Liver (tissue), 2 donors: ENCODE measurements around the gene NAXD.

Experiments
- GABPA ChIP-seq, 2 donors: IDR thresholded peaks in 1 of 2; conservative IDR thresholded peaks in 1 of 2; 2 replicates each; pipeline ENCODE4 v1.6.1; 2016; ENCODE audit warnings: antibody characterized with exemption in 2 of 2, mild to moderate bottlenecking in 1 of 2, moderate library complexity in 1 of 2
- MAX ChIP-seq: IDR thresholded peaks from 2 replicates; pipeline ENCODE4 v1.6.1; 2016; ENCODE audit warnings: antibody characterized with exemption
- SP1 ChIP-seq: IDR thresholded peaks from 2 replicates; pipeline ENCODE4 v1.6.1; 2018; ENCODE audit warnings: antibody characterized with exemption, mild to moderate bottlenecking
- donor health status: healthy.

- no peak for TF ChIP-seq MAX
- no peak for TF ChIP-seq GABPA (IDR thresholded peaks at IDR 0.05 in 1 of 2, conservative IDR thresholded peaks at IDR 0.05 in 1 of 2)
- TF ChIP-seq SP1: no peak
These were observed 28.0 kb downstream of the NAXD start for GRCh38 chr13:110643324-110643723.
